ENCODE data around the gene CAB39.
"Not testable (repeated sequence)": the region's sequence is repeated elsewhere in the genome, so short reads cannot be mapped to it uniquely, and the experiment has no call there.

The CAB39 gene

DNA sequence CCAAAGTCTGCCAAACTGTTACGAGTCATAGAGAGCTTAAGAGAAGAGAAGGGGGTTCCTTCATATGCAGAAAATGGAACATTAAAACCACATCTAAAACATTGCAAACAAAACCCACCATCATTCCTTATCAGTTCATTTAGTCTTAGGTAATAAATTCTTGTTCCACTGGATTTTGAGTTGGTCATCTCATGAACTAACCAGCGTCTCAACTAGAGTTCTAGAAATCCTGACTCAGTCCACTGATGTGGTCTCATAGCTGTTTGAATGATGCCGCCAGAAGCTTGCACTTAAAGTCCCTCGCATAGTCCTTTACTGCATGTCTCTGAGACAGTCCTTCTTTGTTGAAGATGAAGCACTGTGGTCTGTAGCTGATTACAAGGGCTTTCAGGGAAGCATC lies 15.0 kb upstream of the CAB39 start:
- Histone ChIP-seq H3K9ac (ENCODE audit: low read length) (no peak overlapping the region), H3K27me3 (ENCODE audit: control insufficient read depth, insufficient read depth, low read length) (no peaks in the 10 kb centered on the region), H3K27ac (ENCODE audit: low read depth, low read length) (no peak overlapping the region), H3K36me3 (ENCODE audit: control insufficient read depth, insufficient read depth, low read length) (no peaks in the 10 kb centered on the region), H3K4me1 (ENCODE audit: control insufficient read depth, insufficient read depth, low read length) (no peaks in the 10 kb centered on the region), H3K9me3 (ENCODE audit: control insufficient read depth, insufficient read depth, low read depth, low read length) (no peaks in the 10 kb centered on the region), H3K4me3 (ENCODE audit: low read depth, low read length) (no peak overlapping the region)

- H3K27ac ChIP-seq (ENCODE audit: low read depth, low read length); H3K9me3 ChIP-seq (ENCODE audit: control insufficient read depth, insufficient read depth, low read depth, low read length); H3K4me3 ChIP-seq (ENCODE audit: low read depth, low read length); H3K4me1 ChIP-seq (ENCODE audit: control insufficient read depth, insufficient read depth, low read length); H3K36me3 ChIP-seq (ENCODE audit: control insufficient read depth, insufficient read depth, low read length); H3K9ac ChIP-seq (ENCODE audit: low read length); H3K27me3 ChIP-seq (ENCODE audit: control insufficient read depth, insufficient read depth, low read length): not testable (repeated sequence)
These were observed 13.9 kb upstream of the CAB39 start for GRCh38 chr2:230698753-230699152.

GRCh38 chr2:230700447-230700846 lies 12.2 kb upstream of the CAB39 start:
- H3K27me3 ChIP-seq (ENCODE audit: control insufficient read depth, insufficient read depth, low read length) = no peaks in the 10 kb centered on the region
- no peaks in the 10 kb centered on the region for H3K36me3 ChIP-seq (ENCODE audit: control insufficient read depth, insufficient read depth, low read length)
- no peaks in the 10 kb centered on the region for H3K4me1 ChIP-seq (ENCODE audit: control insufficient read depth, insufficient read depth, low read length)
- H3K27ac ChIP-seq (ENCODE audit: low read depth, low read length) = no peak overlapping the region
- H3K9ac ChIP-seq (ENCODE audit: low read length) = no peak overlapping the region
- no peaks in the 10 kb centered on the region for H3K9me3 ChIP-seq (ENCODE audit: control insufficient read depth, insufficient read depth, low read depth, low read length)
- H3K4me3 ChIP-seq (ENCODE audit: low read depth, low read length) = no peak overlapping the region

DNA sequence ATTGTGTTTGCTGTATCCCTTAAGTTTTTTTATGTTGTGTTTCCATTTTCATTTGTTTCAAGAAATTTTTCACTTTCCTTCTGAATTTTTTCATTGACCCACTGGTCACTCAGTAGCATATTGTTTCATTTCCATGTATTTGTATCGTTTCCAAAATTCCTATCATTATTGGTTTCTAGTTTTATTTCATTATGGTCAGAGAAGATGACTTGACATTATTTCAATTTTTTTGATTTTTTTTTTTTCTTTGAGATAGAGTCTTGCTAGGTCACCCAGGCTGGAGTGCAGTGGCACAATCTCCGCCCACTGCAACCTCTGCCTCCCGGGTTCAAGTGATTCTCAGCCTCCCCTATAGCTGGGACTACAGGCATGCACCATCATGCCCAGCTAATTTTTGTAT lies 11.3 kb upstream of the CAB39 start:
- Histone ChIP-seq H3K27me3 (ENCODE audit: control insufficient read depth, insufficient read depth, low read length) (no peaks in the 10 kb centered on the region), H3K4me3 (ENCODE audit: low read depth, low read length) (no peak overlapping the region), H3K27ac (ENCODE audit: low read depth, low read length) (no peak overlapping the region), H3K4me1 (ENCODE audit: control insufficient read depth, insufficient read depth, low read length) (no peaks in the 10 kb centered on the region), H3K36me3 (ENCODE audit: control insufficient read depth, insufficient read depth, low read length) (no peaks in the 10 kb centered on the region), H3K9ac (ENCODE audit: low read length) (no peak overlapping the region), H3K9me3 (ENCODE audit: control insufficient read depth, insufficient read depth, low read depth, low read length) (no peaks in the 10 kb centered on the region)

GRCh38 chr2:230702457-230702856 lies 10.2 kb upstream of the CAB39 start:
- not testable (repeated sequence) for H3K9me3 ChIP-seq (ENCODE audit: control insufficient read depth, insufficient read depth, low read depth, low read length); H3K4me1 ChIP-seq (ENCODE audit: control insufficient read depth, insufficient read depth, low read length); H3K9ac ChIP-seq (ENCODE audit: low read length); H3K27me3 ChIP-seq (ENCODE audit: control insufficient read depth, insufficient read depth, low read length); H3K4me3 ChIP-seq (ENCODE audit: low read depth, low read length); H3K27ac ChIP-seq (ENCODE audit: low read depth, low read length); H3K36me3 ChIP-seq (ENCODE audit: control insufficient read depth, insufficient read depth, low read length)

DNA sequence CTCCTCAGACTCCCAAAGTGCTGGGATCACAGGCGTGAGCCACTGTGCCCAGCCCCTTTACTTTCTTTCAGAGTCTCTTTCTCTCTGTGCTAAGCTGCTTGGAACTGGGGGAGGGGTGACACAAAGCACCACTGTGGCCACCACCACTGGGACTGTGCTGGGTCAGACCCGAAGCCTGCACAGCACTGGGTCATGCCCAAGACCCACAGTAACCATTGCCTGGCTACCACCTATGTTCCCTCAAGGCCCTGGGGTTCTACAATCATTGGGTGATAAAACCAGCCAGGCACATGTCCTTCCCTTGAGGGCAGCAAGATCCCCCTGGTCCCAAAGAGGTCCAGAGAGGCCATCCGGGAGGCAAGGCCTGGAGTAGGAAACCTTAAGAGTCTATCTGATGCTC lies 9.1 kb upstream of the CAB39 start:
- Histone ChIP-seq H3K9ac (ENCODE audit: low read length) (no peak overlapping the region), H3K27me3 (ENCODE audit: control insufficient read depth, insufficient read depth, low read length) (no peaks in the 10 kb centered on the region), H3K4me3 (ENCODE audit: low read depth, low read length) (no peak overlapping the region), H3K4me1 (ENCODE audit: control insufficient read depth, insufficient read depth, low read length) (no peaks in the 10 kb centered on the region), H3K27ac (ENCODE audit: low read depth, low read length) (no peak overlapping the region), H3K9me3 (ENCODE audit: control insufficient read depth, insufficient read depth, low read depth, low read length) (no peaks in the 10 kb centered on the region), H3K36me3 (ENCODE audit: control insufficient read depth, insufficient read depth, low read length) (no peaks in the 10 kb centered on the region)

DNA sequence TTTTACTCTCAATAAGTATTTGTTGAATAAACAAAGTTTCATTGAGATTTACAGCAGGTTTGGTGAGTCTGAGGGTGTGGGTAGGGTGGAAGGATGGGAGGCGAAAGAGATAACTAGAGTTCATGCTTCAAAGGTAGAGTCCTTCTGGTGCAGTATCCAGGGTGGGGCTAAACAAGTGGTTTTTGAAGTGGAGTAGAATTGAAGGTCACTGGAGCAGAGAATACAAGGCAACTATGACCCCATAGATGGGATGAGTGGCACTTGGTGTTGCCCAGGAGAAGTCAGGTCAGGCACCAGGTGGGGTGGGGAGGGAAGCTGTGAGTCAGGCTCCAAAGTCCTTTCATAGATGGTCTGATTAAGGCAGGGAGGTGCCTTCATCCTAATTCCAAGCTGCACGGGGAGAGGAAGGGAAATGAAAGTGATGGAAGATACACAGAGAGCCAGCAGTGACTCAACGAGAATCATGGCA lies 6.6 kb upstream of the CAB39 start:
- no peaks in the 10 kb centered on the region for H3K36me3 ChIP-seq (ENCODE audit: control insufficient read depth, insufficient read depth, low read length)
- H3K4me3 ChIP-seq (ENCODE audit: low read depth, low read length) = no peak overlapping the region
- no peaks in the 10 kb centered on the region for H3K27me3 ChIP-seq (ENCODE audit: control insufficient read depth, insufficient read depth, low read length)
- no peaks in the 10 kb centered on the region for H3K4me1 ChIP-seq (ENCODE audit: control insufficient read depth, insufficient read depth, low read length)
- no peak overlapping the region for H3K9ac ChIP-seq (ENCODE audit: low read length)
- no peaks in the 10 kb centered on the region for H3K9me3 ChIP-seq (ENCODE audit: control insufficient read depth, insufficient read depth, low read depth, low read length)
- no peak overlapping the region for H3K27ac ChIP-seq (ENCODE audit: low read depth, low read length)

- Histone ChIP-seq H3K4me1 (ENCODE audit: control insufficient read depth, insufficient read depth, low read length) (no peaks in the 10 kb centered on the region), H3K27ac (ENCODE audit: low read depth, low read length) (no peak overlapping the region), H3K4me3 (ENCODE audit: low read depth, low read length) (no peak overlapping the region)
These were observed 5.7 kb upstream of the CAB39 start for GRCh38 chr2:230706966-230707365.

GRCh38 chr2:230708204-230708603 lies 4.4 kb upstream of the CAB39 start:
- Histone ChIP-seq H3K27ac (ENCODE audit: low read depth, low read length) (no peak overlapping the region), H3K9ac (ENCODE audit: low read length) (no peak overlapping the region), H3K9me3 (ENCODE audit: control insufficient read depth, insufficient read depth, low read depth, low read length) (no peaks in the 10 kb centered on the region), H3K36me3 (ENCODE audit: control insufficient read depth, insufficient read depth, low read length) (no peaks in the 10 kb centered on the region), H3K27me3 (ENCODE audit: control insufficient read depth, insufficient read depth, low read length) (no peaks in the 10 kb centered on the region), H3K4me1 (ENCODE audit: control insufficient read depth, insufficient read depth, low read length) (no peaks in the 10 kb centered on the region), H3K4me3 (ENCODE audit: low read depth, low read length) (no peak overlapping the region)

More at GRCh38 chr2:230706966-230707365, 5.7 kb upstream of the CAB39 start:
- H3K36me3 ChIP-seq (ENCODE audit: control insufficient read depth, insufficient read depth, low read length) = no peaks in the 10 kb centered on the region
- no peaks in the 10 kb centered on the region for H3K9me3 ChIP-seq (ENCODE audit: control insufficient read depth, insufficient read depth, low read depth, low read length)
- H3K9ac ChIP-seq (ENCODE audit: low read length) = no peak overlapping the region
- no peaks in the 10 kb centered on the region for H3K27me3 ChIP-seq (ENCODE audit: control insufficient read depth, insufficient read depth, low read length)

DNA sequence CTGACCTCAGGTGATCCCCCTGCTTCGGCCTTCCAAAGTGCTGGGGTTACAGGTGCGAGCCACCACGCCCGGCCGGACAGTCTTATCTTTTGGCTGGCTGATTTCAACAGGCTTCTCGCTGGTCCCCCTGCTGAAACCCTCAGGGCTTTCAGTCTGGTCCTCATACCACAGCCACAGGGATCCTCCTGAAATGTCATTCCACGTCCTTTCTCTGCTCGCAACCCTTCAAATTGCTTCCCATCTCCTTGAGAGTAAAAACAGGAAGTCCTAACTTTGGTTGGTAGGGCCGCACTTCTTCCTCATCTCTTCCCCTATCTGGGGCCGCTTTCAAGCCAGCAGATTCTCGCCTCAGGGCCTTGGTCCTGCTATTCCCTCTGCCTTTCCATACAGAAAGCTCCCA lies 1.4 kb upstream of the CAB39 start:
- Histone ChIP-seq H3K9ac (ENCODE audit: low read length) (no peak overlapping the region), H3K27me3 (ENCODE audit: control insufficient read depth, insufficient read depth, low read length) (no peaks in the 10 kb centered on the region), H3K27ac (ENCODE audit: low read depth, low read length) (no peak overlapping the region), H3K4me3 (ENCODE audit: low read depth, low read length) (no peak overlapping the region), H3K36me3 (ENCODE audit: control insufficient read depth, insufficient read depth, low read length) (no peaks in the 10 kb centered on the region; the same call in 1 of the 2 replicates), H3K9me3 (ENCODE audit: control insufficient read depth, insufficient read depth, low read depth, low read length) (no peaks in the 10 kb centered on the region), H3K4me1 (ENCODE audit: control insufficient read depth, insufficient read depth, low read length) (peaks cover 10% of the 10 kb centered on the region; the same call in 1 of the 2 replicates)

DNA sequence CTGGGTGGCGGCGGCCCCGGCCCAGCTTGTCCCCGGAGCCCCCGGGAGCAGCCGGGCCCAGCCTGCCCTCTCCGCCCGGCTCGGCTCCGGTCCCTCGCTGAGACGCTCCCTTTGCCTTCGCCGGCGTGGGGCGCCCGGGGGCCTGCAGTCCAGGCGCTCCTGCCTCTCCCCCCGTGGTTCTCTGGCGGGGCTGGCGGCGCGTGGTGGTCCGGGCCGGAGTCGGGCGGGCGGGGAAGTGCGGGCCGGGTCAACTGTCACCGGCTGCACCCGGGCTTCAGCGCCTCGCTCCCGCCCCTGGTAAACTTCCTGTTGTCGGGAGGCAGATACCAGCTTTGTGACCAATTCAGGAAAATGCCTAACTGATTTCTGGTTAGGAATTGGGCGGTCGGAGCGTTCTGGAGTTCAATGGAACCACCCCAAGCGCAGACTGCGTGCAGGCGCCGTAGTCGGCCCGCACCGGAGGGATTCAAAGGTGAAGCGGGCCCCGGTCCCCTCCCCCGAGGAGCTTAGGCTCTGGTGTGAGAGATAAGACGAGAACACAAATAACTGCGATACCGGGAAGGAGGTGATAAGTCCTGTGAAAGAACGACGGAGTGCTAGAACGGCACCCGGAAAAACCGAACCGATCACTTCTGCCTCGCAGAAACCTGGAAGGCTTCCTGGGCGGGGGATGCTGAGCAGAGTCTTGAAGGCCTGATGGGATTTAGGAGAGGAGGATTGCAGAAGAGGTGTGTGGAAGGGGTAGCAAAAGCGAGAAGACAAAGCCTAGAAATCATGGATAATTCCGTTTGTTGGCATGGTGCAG lies 891 bp downstream of the CAB39 start:
- Histone ChIP-seq H3K36me3 (ENCODE audit: control insufficient read depth, insufficient read depth, low read length) (no peaks in the 10 kb centered on the region; the same call in 1 of the 2 replicates), H3K27me3 (ENCODE audit: control insufficient read depth, insufficient read depth, low read length) (no peaks in the 10 kb centered on the region), H3K27ac (ENCODE audit: low read depth, low read length) (peak overlapping the region; percentile 13; the same call in 1 of the 2 replicates), H3K4me3 (ENCODE audit: low read depth, low read length) (peak overlapping the region; percentile 89), H3K9ac (ENCODE audit: low read length) (peak overlapping the region; percentile 83), H3K9me3 (ENCODE audit: control insufficient read depth, insufficient read depth, low read depth, low read length) (no peaks in the 10 kb centered on the region), H3K4me1 (ENCODE audit: control insufficient read depth, insufficient read depth, low read length) (peaks cover 25% of the 10 kb centered on the region)
